Neutrophil (primary cell): ENCODE measurements around the gene CCDC186.

Experiments used
- H3K27ac ChIP-seq: fragments of 200-600 bp; sonication (generic); 2 replicates; pipeline ENCODE4 v1.5.1; 2016; ENCODE audit warnings: mild to moderate bottlenecking, moderate library complexity
- H3K27me3 ChIP-seq: fragments of 200-600 bp; sonication (generic); 2 replicates; pipeline ENCODE4 v1.6.0; 2016; ENCODE audit warnings: mild to moderate bottlenecking
- H3K36me3 ChIP-seq: fragments of 200-600 bp; sonication (generic); 2 replicates; pipeline ENCODE4 v1.5.1; 2017
- H3K4me1 ChIP-seq, 2 experiments: fragments of 200-600 bp in 1 of 2; sonication (generic) in 1 of 2; 1 replicate in 1 of 2; 2 replicates in 1 of 2; pipeline versions ENCODE4 v1.5.1 to v1.6.1; 2013 to 2016; ENCODE audit warnings: low read depth in 1 of 2, low read length in 1 of 2, mild to moderate bottlenecking in 1 of 2, moderate library complexity in 1 of 2; ENCODE audit not compliant: control insufficient read depth in 1 of 2, insufficient read depth in 1 of 2
- H3K4me3 ChIP-seq, 2 experiments: fragments of 200-600 bp in 1 of 2; sonication (generic) in 1 of 2; 1 replicate in 1 of 2; 2 replicates in 1 of 2; pipeline ENCODE4 v1.5.1; 2013 to 2016; ENCODE audit warnings: low read depth in 1 of 2, low read length in 1 of 2, mild to moderate bottlenecking in 1 of 2, moderate library complexity in 1 of 2
- H3K9me3 ChIP-seq: fragments of 200-600 bp; sonication (generic); 2 replicates; pipeline ENCODE4 v1.5.1; 2016
- TF ChIP-seq, protein P1 (sequence below): fragments of 200-600 bp; sonication (generic); IDR thresholded peaks from 2 replicates; pipeline ENCODE4 v1.5.1; 2016; ENCODE audit warnings: antibody characterized with exemption

Gene CCDC186

GRCh38 chr10:114077347-114077746 is 96.7 kb downstream of the CCDC186 start:
- TF ChIP-seq, protein P1, sequence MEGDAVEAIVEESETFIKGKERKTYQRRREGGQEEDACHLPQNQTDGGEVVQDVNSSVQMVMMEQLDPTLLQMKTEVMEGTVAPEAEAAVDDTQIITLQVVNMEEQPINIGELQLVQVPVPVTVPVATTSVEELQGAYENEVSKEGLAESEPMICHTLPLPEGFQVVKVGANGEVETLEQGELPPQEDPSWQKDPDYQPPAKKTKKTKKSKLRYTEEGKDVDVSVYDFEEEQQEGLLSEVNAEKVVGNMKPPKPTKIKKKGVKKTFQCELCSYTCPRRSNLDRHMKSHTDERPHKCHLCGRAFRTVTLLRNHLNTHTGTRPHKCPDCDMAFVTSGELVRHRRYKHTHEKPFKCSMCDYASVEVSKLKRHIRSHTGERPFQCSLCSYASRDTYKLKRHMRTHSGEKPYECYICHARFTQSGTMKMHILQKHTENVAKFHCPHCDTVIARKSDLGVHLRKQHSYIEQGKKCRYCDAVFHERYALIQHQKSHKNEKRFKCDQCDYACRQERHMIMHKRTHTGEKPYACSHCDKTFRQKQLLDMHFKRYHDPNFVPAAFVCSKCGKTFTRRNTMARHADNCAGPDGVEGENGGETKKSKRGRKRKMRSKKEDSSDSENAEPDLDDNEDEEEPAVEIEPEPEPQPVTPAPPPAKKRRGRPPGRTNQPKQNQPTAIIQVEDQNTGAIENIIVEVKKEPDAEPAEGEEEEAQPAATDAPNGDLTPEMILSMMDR, result no peak
- Histone ChIP-seq H3K9me3 (no peaks in the 10 kb centered on the region), H3K27me3 (peaks cover 10% of the 10 kb centered on the region), H3K4me3 (no peak overlapping the region), H3K4me1 (no peaks in the 10 kb centered on the region), H3K36me3 (no peaks in the 10 kb centered on the region), H3K27ac (no peak overlapping the region)

- Histone ChIP-seq H3K27me3 (peaks cover 10% of the 10 kb centered on the region), H3K27ac (no peak overlapping the region), H3K4me1 (no peaks in the 10 kb centered on the region), H3K4me3 (no peak overlapping the region), H3K36me3 (no peaks in the 10 kb centered on the region), H3K9me3 (no peaks in the 10 kb centered on the region)
- TF ChIP-seq, protein P1, result no peak
These were observed 98.9 kb downstream of the CCDC186 start for GRCh38 chr10:114075093-114075492.

- Histone ChIP-seq H3K9me3 (no peaks in the 10 kb centered on the region), H3K4me1 (no peaks in the 10 kb centered on the region), H3K27me3 (peaks cover 10% of the 10 kb centered on the region), H3K4me3 (no peak overlapping the region), H3K27ac (no peak overlapping the region), H3K36me3 (no peaks in the 10 kb centered on the region)
- TF ChIP-seq, protein P1, result no peak
These were observed 100.4 kb downstream of the CCDC186 start for GRCh38 chr10:114073395-114074186.

GRCh38 chr10:114071178-114071577 is 102.8 kb downstream of the CCDC186 start:
- H3K4me3 ChIP-seq, result no peak overlapping the region
- H3K36me3 ChIP-seq, result no peaks in the 10 kb centered on the region
- no peak overlapping the region for H3K27ac ChIP-seq
- TF ChIP-seq, protein P1, result no peak
- no peaks in the 10 kb centered on the region for H3K4me1 ChIP-seq
- H3K9me3 ChIP-seq, result no peaks in the 10 kb centered on the region
- peaks cover 10% of the 10 kb centered on the region for H3K27me3 ChIP-seq
